H9 (cell line): ENCODE measurements around the gene GFPT2. TPM values are rescaled to one million over a fixed set of nuclear protein-coding genes. Genes with fewer than 3 reads are reported as not detected.
A peak's percentile ranks its signal among the peaks of the same experiment; 100 is the strongest.

ENCODE experiments used
- DNase-seq: peaks from one replicate; pipeline ENCODE4 v3.0.0-alpha.2; 2017
- H2AFZ ChIP-seq: one replicate; pipeline ENCODE4 v1.6.1; 2013; ENCODE audit warnings: mild to moderate bottlenecking, low read length, control low read depth, moderate library complexity
- H2AK5ac ChIP-seq: 2 replicates; pipeline ENCODE4 v1.6.1; 2013; ENCODE audit warnings: low read length, control low read depth, mixed read lengths; ENCODE audit not compliant: insufficient read length
- H2BK120ac ChIP-seq: one replicate; pipeline ENCODE4 v1.6.1; 2013; ENCODE audit warnings: low read depth, mild to moderate bottlenecking, low read length, control low read depth, inconsistent platforms; ENCODE audit not compliant: poor library complexity, severe bottlenecking
- H2BK12ac ChIP-seq: 2 replicates; pipeline ENCODE4 v1.6.1; 2013; ENCODE audit warnings: low read length, control low read depth, mixed read lengths, low read depth; ENCODE audit not compliant: insufficient read length
- H2BK15ac ChIP-seq: 2 replicates; pipeline ENCODE4 v1.6.1; 2013; ENCODE audit warnings: low read depth, low read length, control low read depth
- H2BK20ac ChIP-seq: one replicate; pipeline ENCODE4 v1.6.1; 2013; ENCODE audit warnings: low read depth, mild to moderate bottlenecking, low read length, control low read depth, inconsistent platforms; ENCODE audit not compliant: poor library complexity, severe bottlenecking
- H2BK5ac ChIP-seq: 2 replicates; pipeline ENCODE4 v1.6.1; 2013; ENCODE audit warnings: low read length, control low read depth, mixed read lengths; ENCODE audit not compliant: insufficient read length
- H3K14ac ChIP-seq: 2 replicates; pipeline ENCODE4 v1.6.1; 2013; ENCODE audit warnings: low read length, control low read depth; ENCODE audit not compliant: insufficient read depth
- H3K18ac ChIP-seq: 2 replicates; pipeline ENCODE4 v1.6.1; 2013; ENCODE audit warnings: low read depth, mild to moderate bottlenecking, mixed read lengths, low read length, control low read depth; ENCODE audit not compliant: insufficient read length
- H3K23ac ChIP-seq: 2 replicates; pipeline ENCODE4 v1.6.1; 2013; ENCODE audit warnings: low read length, control low read depth, mixed read lengths, low read depth; ENCODE audit not compliant: insufficient read length
- H3K23me2 ChIP-seq: 2 replicates; pipeline ENCODE4 v1.6.1; 2013; ENCODE audit warnings: low read depth, mild to moderate bottlenecking, mixed read lengths, low read length, control low read depth; ENCODE audit not compliant: insufficient read length, poor library complexity, severe bottlenecking
- H3K27ac ChIP-seq: 2 replicates; pipeline ENCODE4 v1.5.1; 2013; ENCODE audit warnings: low read length, control low read depth, mixed read lengths, low read depth; ENCODE audit not compliant: insufficient read length
- H3K27me3 ChIP-seq: 2 replicates; pipeline ENCODE4 v1.6.1; 2013; ENCODE audit warnings: low read length, control low read depth, inconsistent platforms; ENCODE audit not compliant: insufficient read depth
- H3K4ac ChIP-seq: 2 replicates; pipeline ENCODE4 v1.6.1; 2013; ENCODE audit warnings: low read depth, mild to moderate bottlenecking, control low read depth, inconsistent platforms, low read length, moderate library complexity
- H3K4me1 ChIP-seq: 2 replicates; pipeline ENCODE4 v1.6.1; 2013; ENCODE audit warnings: low read length, control low read depth, inconsistent platforms; ENCODE audit not compliant: insufficient read depth
- H3K4me2 ChIP-seq: 2 replicates; pipeline ENCODE4 v1.6.1; 2013; ENCODE audit warnings: low read length, control low read depth, mixed read lengths; ENCODE audit not compliant: insufficient read length, insufficient read depth
- H3K56ac ChIP-seq: 2 replicates; pipeline ENCODE4 v1.6.1; 2013; ENCODE audit warnings: low read depth, mild to moderate bottlenecking, mixed read lengths, low read length, control low read depth; ENCODE audit not compliant: insufficient read length
- H3K79me1 ChIP-seq: 2 replicates; pipeline ENCODE4 v1.6.1; 2013; ENCODE audit warnings: low read depth, mild to moderate bottlenecking, moderate library complexity, low read length, control low read depth, inconsistent platforms; ENCODE audit not compliant: insufficient read depth, poor library complexity, severe bottlenecking
- H3K79me2 ChIP-seq: 2 replicates; pipeline ENCODE4 v1.6.1; 2013; ENCODE audit warnings: low read length, control low read depth, inconsistent platforms; ENCODE audit not compliant: insufficient read depth
- H3K9ac ChIP-seq: 2 replicates; pipeline ENCODE4 v1.6.1; 2013; ENCODE audit warnings: low read length, control low read depth, mixed read lengths; ENCODE audit not compliant: insufficient read length; ENCODE audit errors: extremely low read depth
- H3K9me3 ChIP-seq: one replicate; pipeline ENCODE4 v1.6.1; 2013; ENCODE audit warnings: low read depth, low read length, inconsistent platforms; ENCODE audit not compliant: control insufficient read depth
- H3T11ph ChIP-seq: one replicate; pipeline ENCODE4 v1.6.1; 2013; ENCODE audit warnings: mild to moderate bottlenecking, low read length, control low read depth, inconsistent platforms
- H4K20me1 ChIP-seq: one replicate; pipeline ENCODE4 v1.6.1; 2013; ENCODE audit not compliant: control insufficient read depth, insufficient read length, insufficient read depth
- H4K5ac ChIP-seq: 2 replicates; pipeline ENCODE4 v1.6.1; 2013; ENCODE audit warnings: low read depth, mild to moderate bottlenecking, mixed read lengths, low read length, control low read depth; ENCODE audit not compliant: insufficient read length
- H4K8ac ChIP-seq: replicated peaks from 2 replicates; pipeline ENCODE4 v1.6.1; 2013; ENCODE audit warnings: low read length, control low read depth, mixed read lengths, low read depth; ENCODE audit not compliant: insufficient read length
- H4K91ac ChIP-seq: 2 replicates; pipeline ENCODE4 v1.6.1; 2013; ENCODE audit warnings: low read depth, mild to moderate bottlenecking, moderate library complexity, mixed read lengths, low read length, control low read depth; ENCODE audit not compliant: insufficient read length
- H3K27ac Mint-ChIP-seq, 3 experiments: 2 replicates in 2 of 3; 3 replicates in 1 of 3; pipeline ENCODE4 v1.8.0; 2020 to 2021; ENCODE audit warnings: mixed read lengths in 3 of 3, mild to moderate bottlenecking in 1 of 3, moderate library complexity in 1 of 3
- H3K27me3 Mint-ChIP-seq: 2 replicates; pipeline ENCODE4 v1.8.0; 2021; ENCODE audit warnings: low read depth, mild to moderate bottlenecking, moderate library complexity, mixed read lengths
- H3K36me3 Mint-ChIP-seq, 3 experiments: 2 replicates in 2 of 3; 3 replicates in 1 of 3; pipeline ENCODE4 v1.8.0; 2020 to 2021; ENCODE audit warnings: low read depth in 3 of 3, mixed read lengths in 3 of 3; ENCODE audit not compliant: insufficient read depth in 1 of 3
- H3K4me1 Mint-ChIP-seq, 2 experiments: 2 replicates each; pipeline ENCODE4 v1.8.0; 2020; ENCODE audit warnings: mixed read lengths in 2 of 2
- H3K4me3 Mint-ChIP-seq, 2 experiments: 2 replicates in 1 of 2; 3 replicates in 1 of 2; pipeline ENCODE4 v1.8.0; 2020 to 2021; ENCODE audit warnings: mild to moderate bottlenecking in 2 of 2, mixed read lengths in 2 of 2, moderate library complexity in 1 of 2
- H3K9me3 Mint-ChIP-seq, 2 experiments: 2 replicates in 1 of 2; 3 replicates in 1 of 2; pipeline ENCODE4 v1.8.0; 2020; ENCODE audit warnings: mild to moderate bottlenecking in 2 of 2, mixed read lengths in 2 of 2, moderate library complexity in 1 of 2
- WGBS: extraction: QIAGEN DNeasy Blood & Tissue Kit; methylation state at CpG from one replicate; pipeline ENCODE4 v1.1.7; 2013; ENCODE audit warnings: missing lambda C conversion rate, low lambda C conversion rate, mixed read lengths; ENCODE audit not compliant: insufficient read length; ENCODE audit errors: extremely low coverage; 5-methylcytosine and 5-hydroxymethylcytosine counted together
- total RNA-seq: library from RNA; stranded (reverse); gene quantifications from 2 replicates; pipeline ENCODE4 v1.2.1, GENCODE V29; 2021
- TF ChIP-seq, protein P1 (sequence below): fragments of 200-600 bp; sonication (generic); conservative IDR thresholded peaks from 3 replicates; pipeline ENCODE4 v1.8.0; 2021; ENCODE audit warnings: antibody characterized with exemption, mild to moderate bottlenecking

The GFPT2 gene
- total RNA-seq, 1 experiment from 2014 or later = 89.8 TPM

DNA sequence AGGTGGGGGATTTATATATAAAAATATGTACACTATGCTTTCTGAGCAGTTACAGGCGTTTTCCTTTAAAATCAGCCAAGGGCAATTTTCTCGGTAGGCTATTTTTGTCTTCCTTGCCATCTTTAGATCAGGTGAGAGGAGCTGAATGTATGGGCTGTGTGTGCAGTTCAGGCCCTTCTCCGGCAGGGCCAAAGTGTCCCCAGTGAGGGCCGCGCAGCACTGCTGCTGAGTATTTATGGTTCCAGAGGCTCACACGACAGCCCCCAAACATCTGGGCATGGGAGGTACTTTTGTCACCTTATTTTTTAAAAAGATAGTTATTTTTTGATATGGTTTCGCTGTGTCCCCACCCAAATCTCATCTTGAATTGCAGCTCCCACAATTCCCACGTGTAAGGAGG, 11.5 kb downstream of the GFPT2 start:
- Histone ChIP-seq H2AK5ac (no peak overlapping the region), H3K4me1 (peaks cover 22% of the 10 kb centered on the region; the same call in 1 of the 2 replicates), H2BK120ac (no peak overlapping the region), H3K23ac (no peak overlapping the region), H2BK12ac (no peak overlapping the region), H3K4ac (no peak overlapping the region), H3K9me3 (no peaks in the 10 kb centered on the region), H4K91ac (no peak overlapping the region), H3K18ac (no peak overlapping the region), H3K79me1 (peaks cover 7% of the 10 kb centered on the region), H3K23me2 (no peaks in the 10 kb centered on the region), H3K27me3 (no peaks in the 10 kb centered on the region), H3K14ac (no peak overlapping the region), H2BK5ac (no peak overlapping the region), H3K79me2 (peaks cover 12% of the 10 kb centered on the region; the same call in 1 of the 2 replicates), H3T11ph (no peak overlapping the region), H3K27ac (no peak overlapping the region), H4K8ac (no peak overlapping the region), H4K20me1 (no peaks in the 10 kb centered on the region), H2BK15ac (no peak overlapping the region), H3K56ac (no peak overlapping the region), H2AFZ (no peak overlapping the region), H3K9ac (no peak overlapping the region), H3K4me2 (no peak overlapping the region), H4K5ac (no peak overlapping the region), H2BK20ac (no peak overlapping the region)
- H3K4me1 Mint-ChIP-seq = peaks cover 63 to 70% of the 10 kb centered on the region in 2 experiments
- H3K9me3 Mint-ChIP-seq = no peaks in the 10 kb centered on the region; a peak in 1 of 5 replicates
- H3K27ac Mint-ChIP-seq = peak overlapping the region; percentile 72 to 95 (median 84)
- no peaks in the 10 kb centered on the region; the same call in 1 of the 2 replicates for H3K27me3 Mint-ChIP-seq
- H3K36me3 Mint-ChIP-seq = peaks cover 37 to 44% (median 40%) of the 10 kb centered on the region in 3 experiments
- no peak for DNase-seq
- no peak overlapping the region; a peak in 1 of 5 replicates for H3K4me3 Mint-ChIP-seq
- TF ChIP-seq, protein P1, sequence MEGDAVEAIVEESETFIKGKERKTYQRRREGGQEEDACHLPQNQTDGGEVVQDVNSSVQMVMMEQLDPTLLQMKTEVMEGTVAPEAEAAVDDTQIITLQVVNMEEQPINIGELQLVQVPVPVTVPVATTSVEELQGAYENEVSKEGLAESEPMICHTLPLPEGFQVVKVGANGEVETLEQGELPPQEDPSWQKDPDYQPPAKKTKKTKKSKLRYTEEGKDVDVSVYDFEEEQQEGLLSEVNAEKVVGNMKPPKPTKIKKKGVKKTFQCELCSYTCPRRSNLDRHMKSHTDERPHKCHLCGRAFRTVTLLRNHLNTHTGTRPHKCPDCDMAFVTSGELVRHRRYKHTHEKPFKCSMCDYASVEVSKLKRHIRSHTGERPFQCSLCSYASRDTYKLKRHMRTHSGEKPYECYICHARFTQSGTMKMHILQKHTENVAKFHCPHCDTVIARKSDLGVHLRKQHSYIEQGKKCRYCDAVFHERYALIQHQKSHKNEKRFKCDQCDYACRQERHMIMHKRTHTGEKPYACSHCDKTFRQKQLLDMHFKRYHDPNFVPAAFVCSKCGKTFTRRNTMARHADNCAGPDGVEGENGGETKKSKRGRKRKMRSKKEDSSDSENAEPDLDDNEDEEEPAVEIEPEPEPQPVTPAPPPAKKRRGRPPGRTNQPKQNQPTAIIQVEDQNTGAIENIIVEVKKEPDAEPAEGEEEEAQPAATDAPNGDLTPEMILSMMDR = no peak
- no CpG with 5 or more reads among the region's 8 CpGs for WGBS
